ENCODE results near the gene GBP3.

GBP3 gene

DNA sequence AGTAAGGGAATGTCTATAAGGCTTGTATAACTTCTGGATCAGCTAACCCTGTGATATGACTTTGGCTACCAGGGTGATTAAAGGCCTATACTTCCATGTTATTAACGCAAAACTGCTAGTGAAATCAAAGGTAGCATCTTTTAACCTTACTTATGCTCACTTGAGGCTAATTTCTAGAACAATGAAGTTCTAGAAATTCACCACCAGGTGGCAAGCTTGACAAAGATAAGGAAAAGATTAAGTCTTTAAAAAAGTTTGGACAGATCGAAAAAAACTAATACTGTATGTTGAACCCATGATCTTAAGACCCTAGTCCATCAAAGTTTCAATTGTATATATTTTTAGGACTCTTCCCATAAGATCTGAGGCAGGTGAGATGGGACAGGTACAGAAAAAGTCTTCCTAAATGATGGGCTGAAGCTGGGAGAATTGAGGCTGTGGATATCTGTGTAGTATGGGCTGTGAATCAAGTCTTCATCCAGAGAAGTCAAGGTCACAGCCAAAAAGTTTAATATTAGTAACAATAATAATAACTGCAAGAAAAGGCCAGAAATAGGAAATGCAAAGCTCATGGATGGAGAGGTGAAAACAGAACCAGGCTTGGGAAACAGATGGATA, 49.0 kb downstream of the GBP3 start:
- Histone ChIP-seq H3K9ac (ENCODE audit: low read depth, low read length) (no peak overlapping the region), H3K9me3 (ENCODE audit: control insufficient read depth, insufficient read depth, low read length) (no peaks in the 10 kb centered on the region), H3K27me3 (ENCODE audit: control insufficient read depth, insufficient read depth, low read length) (no peaks in the 10 kb centered on the region), H3K4me1 (ENCODE audit: control insufficient read depth, insufficient read depth, low read length) (no peaks in the 10 kb centered on the region), H3K4me3 (ENCODE audit: low read depth, low read length) (no peak overlapping the region), H3K36me3 (ENCODE audit: control insufficient read depth, insufficient read depth, low read length) (no peaks in the 10 kb centered on the region)

DNA sequence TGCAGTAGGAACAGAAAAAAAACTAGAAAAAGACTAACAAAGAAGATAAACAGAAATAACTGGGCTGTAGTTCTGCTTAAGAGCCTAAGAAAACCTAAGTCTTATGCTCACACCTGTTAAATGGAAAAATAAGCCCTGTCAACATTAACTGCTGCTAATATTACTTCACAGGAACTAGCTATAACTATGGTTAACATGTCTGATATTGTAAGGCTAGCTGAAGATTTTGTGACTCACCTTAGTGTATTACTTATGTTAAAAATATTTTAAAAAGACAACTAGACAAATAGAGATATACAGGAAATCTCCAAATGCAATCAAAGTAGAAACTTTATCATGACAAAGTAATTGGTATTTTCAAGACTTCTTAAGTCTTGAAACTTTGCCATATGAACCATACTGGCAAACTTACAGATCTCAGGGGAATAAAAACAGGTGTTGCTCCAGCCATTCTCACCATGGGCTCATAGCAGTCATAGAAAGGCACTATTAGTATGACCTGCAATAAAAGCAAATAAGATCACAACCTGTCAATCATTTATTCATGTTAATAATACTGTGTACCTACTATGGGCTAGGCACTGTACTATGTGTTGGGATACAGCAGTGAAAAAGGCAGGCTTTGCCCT, 60.9 kb downstream of the GBP3 start:
- no peak overlapping the region for H3K4me3 ChIP-seq (ENCODE audit: low read depth, low read length)
- no peaks in the 10 kb centered on the region for H3K4me1 ChIP-seq (ENCODE audit: control insufficient read depth, insufficient read depth, low read length)
- no peak overlapping the region for H3K9ac ChIP-seq (ENCODE audit: low read depth, low read length)
- no peaks in the 10 kb centered on the region for H3K27me3 ChIP-seq (ENCODE audit: control insufficient read depth, insufficient read depth, low read length)
- H3K36me3 ChIP-seq (ENCODE audit: control insufficient read depth, insufficient read depth, low read length) = no peaks in the 10 kb centered on the region
- H3K9me3 ChIP-seq (ENCODE audit: control insufficient read depth, insufficient read depth, low read length) = no peaks in the 10 kb centered on the region

DNA sequence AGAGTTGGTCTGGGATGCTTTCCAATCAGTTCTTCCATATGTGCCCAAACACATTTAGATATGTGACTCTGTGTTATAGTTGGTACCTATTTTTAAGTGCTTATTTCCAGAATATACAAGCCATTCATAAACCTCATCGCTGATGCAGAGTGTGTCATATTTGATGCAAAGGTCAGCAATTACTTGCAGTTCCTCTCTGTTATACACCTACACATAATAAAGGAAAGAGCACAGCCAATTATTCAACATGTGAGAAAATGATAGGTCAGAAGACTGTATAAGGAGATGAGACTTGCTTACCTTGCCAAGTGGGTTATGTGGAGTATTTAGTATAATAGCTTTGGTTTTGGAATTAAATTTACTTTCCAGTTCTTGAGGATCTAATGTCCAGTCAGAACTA, 61.6 kb downstream of the GBP3 start:
- Histone ChIP-seq H3K4me3 (ENCODE audit: low read depth, low read length) (no peak overlapping the region), H3K27me3 (ENCODE audit: control insufficient read depth, insufficient read depth, low read length) (no peaks in the 10 kb centered on the region), H3K9me3 (ENCODE audit: control insufficient read depth, insufficient read depth, low read length) (no peaks in the 10 kb centered on the region), H3K4me1 (ENCODE audit: control insufficient read depth, insufficient read depth, low read length) (no peaks in the 10 kb centered on the region), H3K36me3 (ENCODE audit: control insufficient read depth, insufficient read depth, low read length) (no peaks in the 10 kb centered on the region), H3K9ac (ENCODE audit: low read depth, low read length) (no peak overlapping the region)
